GM19025 (cell line): ENCODE measurements around the gene TFRC.
"Not testable (repeated sequence)": the region's sequence is repeated elsewhere in the genome, so short reads cannot be mapped to it uniquely, and the experiment has no call there.

Source experiments
- ATAC-seq: cut with Tn5 transposase; IDR thresholded peaks from one replicate; pipeline ENCODE4 v1.9.1; 2021; ENCODE audit warnings: mild to moderate bottlenecking, low read depth, moderate library complexity; ENCODE audit not compliant: unreplicated experiment

Gene TFRC

DNA sequence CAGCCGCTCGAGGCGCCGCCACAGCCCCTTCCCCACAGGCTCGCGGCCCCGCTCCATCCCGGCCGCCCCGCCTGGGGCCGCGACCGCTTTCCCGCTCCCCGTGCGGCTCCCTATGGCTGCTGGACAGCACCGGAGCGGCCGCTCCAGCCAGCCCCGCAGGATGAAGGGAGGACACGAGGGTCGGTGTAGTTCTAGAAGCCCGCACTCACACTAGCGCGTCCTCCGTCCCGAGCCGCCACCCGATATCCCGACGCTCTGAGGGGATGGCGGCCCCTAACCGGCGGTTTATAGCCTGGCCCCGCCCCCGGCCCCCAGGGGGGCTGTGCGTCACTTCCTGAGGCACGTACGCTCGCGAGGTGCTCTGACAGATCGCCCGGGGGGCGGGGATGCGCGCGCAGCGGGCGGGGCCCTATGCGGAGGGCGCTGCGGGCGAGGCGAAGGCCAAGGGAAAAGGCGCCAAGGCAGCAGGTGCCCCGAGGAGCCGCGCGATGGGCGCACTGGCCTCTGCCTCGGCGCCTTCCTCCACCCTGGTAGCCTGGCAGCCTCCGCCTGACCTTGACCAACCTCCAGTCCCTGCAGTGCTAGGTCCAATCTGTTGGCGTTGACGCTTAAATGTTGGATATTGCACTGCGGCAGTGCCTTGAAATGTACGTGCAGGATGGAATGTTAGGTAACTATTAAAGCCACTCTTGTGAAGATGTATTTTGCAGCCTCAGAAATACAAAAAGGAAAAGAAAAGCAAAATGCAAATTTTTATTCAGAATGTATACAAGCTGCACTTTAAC lies at the start of gene TFRC:
TSS of gene TFRC (minus strand) at position 257 of the 785 bp plus-strand sequence. CDS start 4,991 bp downstream, outside the sequence.
- ATAC-seq, result peak; percentile 89

DNA sequence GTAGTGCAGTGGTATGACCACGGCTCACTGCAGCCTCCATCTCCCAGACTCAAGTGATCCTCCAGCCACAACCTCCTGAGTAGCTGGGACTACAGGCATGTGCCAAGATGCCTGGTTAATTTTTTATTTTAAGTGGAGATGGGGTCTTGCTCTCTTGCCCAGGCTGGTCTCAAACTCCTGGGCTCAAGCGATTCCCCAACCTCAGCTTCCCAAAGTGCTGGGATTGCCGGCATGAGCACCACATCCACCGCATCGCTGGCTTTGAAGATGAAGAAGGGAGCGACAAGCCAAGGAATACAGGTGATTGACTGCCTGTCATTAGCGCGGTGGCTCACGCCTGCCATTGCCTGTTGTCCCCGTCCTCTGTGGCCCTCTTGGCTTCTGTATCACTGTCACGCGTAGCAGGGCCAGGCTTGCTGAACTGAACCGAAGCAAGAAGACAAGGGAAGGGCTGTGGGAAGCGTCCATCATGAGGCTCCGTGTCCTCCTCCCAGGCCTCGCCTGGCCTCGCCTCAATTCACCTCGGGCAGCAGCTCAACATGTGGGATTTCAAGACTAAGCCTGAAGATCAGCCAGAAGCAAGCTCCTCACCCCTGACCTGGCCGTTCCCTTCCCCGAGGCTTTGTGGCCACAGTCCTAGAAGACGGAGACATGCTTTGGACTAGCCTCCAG lies 46.4 kb upstream of the TFRC start:
- no peak for ATAC-seq

GRCh38 chr3:196127308-196128040 lies 45.6 kb upstream of the TFRC start:
- no peak for ATAC-seq

- no peak for ATAC-seq
Measured at GRCh38 chr3:196124608-196125007, 42.7 kb upstream of the TFRC start.

DNA sequence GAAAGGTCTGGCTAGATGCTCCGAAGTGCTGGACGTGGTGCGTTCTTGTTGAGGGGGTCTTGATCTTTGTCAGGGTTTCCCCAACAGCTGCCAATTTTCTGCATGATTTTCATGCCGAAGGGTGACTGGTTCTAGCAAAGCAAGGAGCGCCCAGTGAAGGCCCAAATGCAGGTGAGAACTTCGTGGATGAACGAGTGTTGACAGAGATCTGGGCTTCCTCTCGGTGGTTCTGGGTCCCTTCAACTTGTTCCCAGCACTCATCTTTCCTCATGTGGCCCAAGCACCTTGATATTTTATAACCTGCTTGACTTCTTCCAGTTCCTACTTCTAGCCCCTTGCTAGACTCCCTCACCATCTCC lies 40.8 kb upstream of the TFRC start:
- ATAC-seq, result no peak

GRCh38 chr3:196122021-196122687 lies 40.3 kb upstream of the TFRC start:
- no peak for ATAC-seq

DNA sequence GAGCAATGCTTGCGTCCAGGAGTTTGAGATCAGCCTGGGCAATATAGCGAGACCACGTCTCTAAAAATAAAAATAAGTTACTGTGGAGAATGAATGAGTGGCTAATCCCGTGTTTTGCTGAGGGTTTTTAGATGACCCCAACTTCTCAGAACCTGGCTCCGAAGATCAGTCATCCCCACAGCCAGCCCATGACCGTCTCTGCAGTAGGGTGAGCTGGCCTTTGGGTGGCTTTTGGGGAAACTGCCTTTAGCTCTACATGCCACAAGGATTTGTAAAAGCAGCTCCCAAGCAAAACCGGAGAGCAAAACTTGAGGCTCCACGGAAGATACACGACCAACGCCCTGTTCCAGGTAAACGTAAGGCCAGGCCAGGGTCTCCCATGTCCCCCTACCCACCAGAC lies 39.2 kb upstream of the TFRC start:
- ATAC-seq, result no peak

DNA sequence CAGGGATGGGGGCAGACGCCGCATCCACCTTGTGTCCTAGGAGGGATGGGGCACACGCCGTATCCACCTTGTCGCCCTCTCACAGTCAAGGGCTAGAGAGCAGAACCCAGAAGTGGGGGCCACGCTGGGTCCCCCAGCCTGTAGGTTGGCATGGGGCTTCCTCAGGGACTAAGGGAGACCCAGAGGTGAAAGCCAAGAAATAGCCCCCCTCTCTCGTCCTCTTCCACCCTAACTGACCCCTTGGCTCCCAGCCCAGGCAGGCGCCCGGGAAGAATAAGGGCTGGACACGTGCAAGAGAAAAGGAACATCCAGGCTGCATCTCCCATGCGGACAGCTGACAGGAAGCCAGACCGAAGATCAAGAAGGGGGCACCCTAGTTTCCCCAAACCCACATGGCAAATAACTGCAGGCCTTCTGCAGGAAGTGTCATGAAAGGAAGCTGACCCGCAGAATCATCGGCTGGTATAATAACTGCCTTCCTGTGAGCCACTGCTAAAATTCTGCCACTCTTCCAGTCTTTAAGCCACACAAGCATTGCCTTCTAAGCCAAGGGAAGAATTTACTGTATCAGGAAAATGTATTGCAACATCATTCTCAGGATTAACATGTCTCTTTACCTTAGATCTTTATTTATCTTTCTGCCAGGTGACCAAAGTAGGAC lies 38.5 kb upstream of the TFRC start:
- ATAC-seq, result no peak

DNA sequence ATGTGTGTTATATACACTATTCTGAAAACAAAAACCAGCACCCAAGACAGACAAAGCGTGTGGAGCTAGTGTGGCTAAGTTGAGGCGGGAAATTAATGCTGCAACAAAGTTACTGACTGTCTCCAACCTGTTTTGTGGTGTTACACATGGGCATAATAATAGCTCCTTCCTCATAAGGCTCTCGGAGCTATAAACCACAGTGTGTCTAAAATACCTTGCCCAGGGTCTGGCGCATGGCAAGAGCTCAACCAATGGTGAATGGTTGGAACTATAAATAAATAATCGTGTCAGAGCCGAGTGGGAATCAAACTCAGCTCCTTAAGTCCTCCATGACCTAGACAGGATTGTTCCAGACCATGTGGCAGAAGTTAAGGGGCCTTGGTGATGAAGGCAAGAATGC lies 35.9 kb upstream of the TFRC start:
- ATAC-seq, result no peak

- ATAC-seq, result peak; percentile 72
Measured at GRCh38 chr3:196115678-196116083, 33.8 kb upstream of the TFRC start.

DNA sequence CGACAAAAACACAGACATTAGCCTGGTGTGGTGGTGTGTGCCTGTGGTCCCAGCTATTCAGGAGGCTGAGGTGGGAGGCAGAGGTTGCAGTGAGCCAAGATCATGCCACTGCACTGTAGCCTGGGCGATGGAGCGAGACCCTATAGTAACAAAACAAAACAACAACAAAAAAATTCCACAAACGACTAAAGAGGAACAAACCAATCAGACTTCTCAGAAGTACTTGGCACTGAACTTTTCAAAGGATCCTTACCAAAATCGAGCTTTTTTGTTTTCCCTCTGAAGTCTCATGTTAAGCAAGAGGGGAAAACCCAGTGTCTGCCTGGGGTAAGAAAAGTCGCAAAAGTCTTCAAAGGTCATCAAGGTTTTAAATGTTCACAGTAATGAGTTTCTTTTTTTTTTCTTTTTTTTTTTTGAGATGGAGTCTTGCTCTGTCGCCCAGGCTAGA lies 30.1 kb upstream of the TFRC start:
- ATAC-seq, result no peak

GRCh38 chr3:196108075-196108743 lies 26.3 kb upstream of the TFRC start:
- no peak for ATAC-seq

DNA sequence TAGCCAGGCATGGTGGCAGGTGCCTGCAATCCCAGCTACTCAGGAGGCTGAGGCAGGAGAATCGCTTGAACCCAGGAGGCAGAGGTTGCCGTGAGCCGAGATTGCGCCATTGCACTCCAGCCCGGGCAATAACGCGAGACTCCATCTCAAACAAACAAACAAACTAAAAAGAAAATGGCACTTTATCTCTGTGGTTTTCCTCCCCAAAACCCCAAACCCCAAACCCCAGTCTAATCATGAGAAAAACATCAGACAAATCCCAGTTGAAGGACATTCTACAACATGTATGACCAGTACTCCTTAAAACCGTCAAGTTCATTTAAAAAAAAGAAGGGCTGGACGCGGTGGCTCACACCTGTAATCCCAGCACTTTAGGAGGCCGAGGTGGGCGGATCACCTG lies 22.8 kb upstream of the TFRC start:
- ATAC-seq, result not testable (repeated sequence)

DNA sequence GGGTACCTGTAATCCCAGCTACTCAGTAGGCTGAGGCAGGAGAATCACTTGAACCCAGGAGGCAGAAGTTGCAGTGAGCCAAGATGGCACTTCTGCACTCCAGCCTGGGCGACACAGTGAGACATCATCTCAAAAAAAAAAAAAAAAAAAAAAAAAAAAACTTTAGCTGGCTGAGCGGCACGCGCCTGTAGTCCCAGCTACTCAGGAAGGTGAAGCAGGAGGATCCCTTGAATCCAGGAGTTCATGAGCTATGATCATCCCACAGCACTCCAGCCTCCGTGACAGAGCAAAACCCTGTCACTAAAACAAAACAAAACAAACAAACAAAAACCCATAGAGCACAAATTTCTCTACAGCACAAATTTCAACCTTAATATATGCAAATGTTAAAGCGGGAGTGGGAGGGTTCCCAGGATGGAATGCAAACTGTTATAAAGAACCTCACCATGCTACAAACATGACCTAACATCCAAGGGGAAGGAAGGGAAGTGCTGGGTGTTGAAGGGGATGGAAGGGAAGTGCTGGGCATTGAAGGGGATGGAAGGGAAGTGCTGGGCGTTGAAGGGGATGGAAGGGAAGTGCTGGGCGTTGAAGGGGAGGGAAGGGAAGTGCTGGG lies 16.6 kb upstream of the TFRC start:
- not testable (repeated sequence) for ATAC-seq

DNA sequence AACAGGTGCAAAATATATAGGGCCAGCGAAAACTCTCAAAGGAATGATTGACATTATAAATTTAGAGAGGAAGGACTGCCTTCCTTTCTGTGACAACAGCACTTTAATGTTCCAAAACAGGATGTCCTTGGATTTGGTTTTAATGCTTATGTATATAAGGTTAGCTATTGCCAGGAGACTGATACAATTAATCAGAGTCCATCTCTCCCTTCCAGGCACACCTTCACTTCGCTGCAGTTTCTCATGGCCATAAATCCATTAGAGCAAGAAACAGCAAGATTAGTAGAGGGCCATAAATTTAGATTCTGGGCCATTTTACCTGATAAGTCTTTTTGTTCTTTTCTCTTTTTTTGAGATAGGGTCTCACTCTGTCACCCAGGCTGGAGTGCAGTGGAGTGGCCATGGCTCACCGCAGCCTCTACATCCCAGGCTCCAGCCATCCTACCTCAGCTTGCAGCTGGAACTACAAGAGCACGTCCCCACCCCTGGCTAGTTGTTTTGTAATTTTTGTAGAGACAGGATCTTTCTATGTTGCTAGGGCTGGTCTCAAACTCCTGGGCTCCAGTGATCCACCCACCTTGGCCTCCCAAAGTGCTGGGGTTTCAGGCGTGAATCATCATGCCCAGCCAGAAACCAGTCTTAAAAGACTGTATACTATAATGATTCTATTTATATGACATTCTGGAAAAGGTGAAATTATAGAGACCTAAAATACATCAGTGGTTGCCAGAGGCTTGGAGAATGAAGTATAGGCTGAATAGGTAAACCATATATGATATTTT lies 15.7 kb upstream of the TFRC start:
- ATAC-seq, result no peak

DNA sequence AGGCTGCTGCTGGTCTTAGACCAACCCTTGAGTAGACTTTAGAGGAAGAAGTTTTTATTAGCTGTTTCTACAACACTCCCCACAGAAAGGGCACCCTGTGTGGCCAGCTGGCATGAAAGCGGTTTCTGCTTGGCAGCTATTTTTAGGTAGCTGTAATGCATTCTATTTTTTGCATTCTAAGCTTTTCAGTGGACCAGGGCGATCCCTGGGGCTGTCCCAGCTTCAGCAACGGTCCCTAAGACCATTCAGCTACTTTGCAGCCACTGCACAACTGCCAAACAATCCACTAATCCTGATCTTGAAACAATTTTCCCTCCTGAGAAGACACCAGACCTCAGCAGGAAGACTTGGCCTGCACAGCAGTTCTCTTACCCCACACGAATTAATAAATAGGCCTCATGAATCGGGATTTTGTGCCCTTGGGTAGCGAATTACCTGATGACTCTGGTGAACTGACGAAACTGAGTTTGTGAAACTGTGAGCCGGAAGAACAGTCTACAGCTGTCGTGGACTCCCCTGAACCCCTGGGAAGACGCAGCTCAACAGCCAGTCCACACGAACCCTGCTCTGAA lies 14.6 kb upstream of the TFRC start:
- ATAC-seq, result peak; percentile 85

DNA sequence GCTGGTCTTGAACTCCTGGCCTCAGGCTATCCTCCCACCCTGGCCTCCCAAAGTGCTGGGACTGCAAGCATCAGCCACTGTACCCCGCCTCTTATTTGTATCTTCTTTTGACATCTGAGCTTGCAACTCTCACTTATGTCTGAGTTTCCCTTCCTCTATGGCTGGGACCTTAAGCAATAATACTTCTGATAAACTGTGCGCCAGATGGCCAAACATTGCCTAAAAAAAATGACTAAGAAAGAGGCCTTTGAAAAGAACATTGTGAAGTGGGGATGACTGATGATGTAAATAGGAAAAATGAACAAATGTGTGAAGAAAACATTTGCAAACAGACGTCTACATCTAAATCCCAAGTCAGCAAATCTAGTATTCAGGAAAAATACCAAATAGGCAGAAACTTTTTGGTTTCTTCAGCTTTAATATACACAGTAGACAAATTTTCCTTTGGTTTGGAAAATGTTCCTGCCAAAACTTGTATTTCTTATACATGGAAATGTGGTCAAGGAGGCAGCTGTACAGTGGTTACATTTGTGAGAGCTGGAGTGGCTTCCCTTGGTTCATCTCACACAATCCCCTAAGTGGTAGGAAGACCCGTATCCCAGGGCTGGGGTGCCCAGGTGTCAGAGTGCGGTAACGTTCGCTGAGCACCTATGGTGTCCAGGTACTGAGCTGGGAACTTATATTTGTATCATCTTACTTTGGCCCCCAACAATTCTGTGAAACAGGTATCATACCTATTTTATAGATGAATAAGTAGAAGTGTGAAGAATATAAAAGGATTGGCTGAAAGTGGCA lies 11.6 kb upstream of the TFRC start:
- ATAC-seq, result no peak
